Uterus (tissue), 4 donors: ENCODE data around the gene RPS27. TPM values are rescaled to one million over a fixed set of nuclear protein-coding genes. Genes with fewer than 3 reads are reported as not detected.

ENCODE experiments used
- DNase-seq, 2 donors: peaks; one replicate each; pipeline ENCODE4 v3.0.0-alpha.2; 2019 to 2020
- H3K27ac ChIP-seq, 2 donors: fragments of 200-600 bp; sonication (generic); 1 replicate in 1 of 2; 2 replicates in 1 of 2; pipeline ENCODE4 v1.5.1; 2016 to 2018
- H3K27me3 ChIP-seq, 2 donors: fragments of 200-600 bp; sonication (generic); one replicate each; pipeline ENCODE4 v1.5.1; 2018 to 2019; ENCODE audit warnings: control low read depth in 1 of 2
- H3K36me3 ChIP-seq, 2 donors: fragments of 200-600 bp; sonication (generic); one replicate each; pipeline ENCODE4 v1.5.1; 2019; ENCODE audit warnings: control low read depth in 1 of 2
- H3K4me1 ChIP-seq, 2 donors: fragments of 200-600 bp; sonication (generic); one replicate each; pipeline ENCODE4 v1.5.1; 2018 to 2019; ENCODE audit warnings: control low read depth in 1 of 2
- H3K4me3 ChIP-seq, 2 donors: fragments of 200-600 bp; sonication (generic); 1 replicate in 1 of 2; 2 replicates in 1 of 2; pipeline ENCODE4 v1.5.1; 2018 to 2019; ENCODE audit warnings: mild to moderate bottlenecking in 1 of 2
- H3K9me3 ChIP-seq, 2 donors: fragments of 200-600 bp; sonication (generic); one replicate each; pipeline ENCODE4 v1.5.1; 2019; ENCODE audit warnings: control low read depth in 1 of 2
- CTCF ChIP-seq, 4 experiments: fragments of 200-600 bp in 2 of 4; fragments of 450-650 bp in 2 of 4; sonication (generic) in 2 of 4; IDR thresholded peaks; one replicate each; pipeline ENCODE4 v1.5.1; 2016 to 2019; ENCODE audit warnings: antibody characterized with exemption in 4 of 4, mild to moderate bottlenecking in 2 of 4, moderate library complexity in 1 of 4
- POLR2A ChIP-seq, 2 donors: fragments of 450-650 bp; IDR thresholded peaks; one replicate each; pipeline ENCODE4 v1.6.1; 2016; ENCODE audit warnings: antibody characterized with exemption in 2 of 2, mild to moderate bottlenecking in 1 of 2, moderate library complexity in 1 of 2
- intact Hi-C: fragments of 100-400 bp; cut with DNase I; formaldehyde crosslinking; loops from one replicate; pipeline ENCODE4 v1.15.1; 2023; ENCODE audit warnings: low total_unique reads
- total RNA-seq, 4 donors: library from RNA; depleted of rRNA in 3 of 4; stranded (reverse); fragments of >200 nt in 3 of 4; gene quantifications; one replicate each; pipeline versions ENCODE4 v1.1.0 to v1.2.4, GENCODE V29; 2014 to 2023
- donor health status: DM: yes; HTN: yes; CAD: no.

The RPS27 gene
- total RNA-seq, 4 donors from 2014 or later = 826 to 6,388 (median 2,664) TPM

- no peak overlapping the region for H3K27ac ChIP-seq
- intact Hi-C loops = loop anchor here (10.0 kb wide), 1 partner anchor 178 kb away; no protein-coding TSS in a partner anchor
- no peaks in the 10 kb centered on the region for H3K27me3 ChIP-seq
- no peaks in the 10 kb centered on the region for H3K36me3 ChIP-seq
- no peak for DNase-seq
- H3K9me3 ChIP-seq = no peaks in the 10 kb centered on the region
- no peak overlapping the region for H3K4me3 ChIP-seq
- no peak for TF ChIP-seq POLR2A (IDR thresholded peaks at IDR 0.05)
- no peak for TF ChIP-seq CTCF (IDR thresholded peaks at IDR 0.05)
- peaks cover 0 to 7% of the 10 kb centered on the region in 2 donors for H3K4me1 ChIP-seq
Measured at GRCh38 chr1:153973071-153973470, 17.5 kb upstream of the RPS27 start.

- H3K4me1 ChIP-seq = peaks cover 0 to 7% of the 10 kb centered on the region in 2 donors
Measured at GRCh38 chr1:153973525-153973924, 17.0 kb upstream of the RPS27 start.

GRCh38 chr1:153976819-153977249 lies 13.7 kb upstream of the RPS27 start:
- TF ChIP-seq CTCF (IDR thresholded peaks at IDR 0.05) (no peak), POLR2A (IDR thresholded peaks at IDR 0.05) (no peak)
- no peaks in the 10 kb centered on the region for H3K27me3 ChIP-seq
- intact Hi-C loops = loop anchor here (10.0 kb wide), 1 partner anchor 182 kb away; no protein-coding TSS in a partner anchor

More at GRCh38 chr1:153973525-153973924, 17.0 kb upstream of the RPS27 start:
- no peak overlapping the region for H3K4me3 ChIP-seq
- no peak for DNase-seq
- no peaks in the 10 kb centered on the region for H3K9me3 ChIP-seq
- H3K36me3 ChIP-seq = no peaks in the 10 kb centered on the region
- intact Hi-C loops = loop anchor here (10.0 kb wide), 1 partner anchor 179 kb away; no protein-coding TSS in a partner anchor
- TF ChIP-seq CTCF (IDR thresholded peaks at IDR 0.05) (no peak), POLR2A (IDR thresholded peaks at IDR 0.05) (no peak)
- H3K27me3 ChIP-seq = no peaks in the 10 kb centered on the region
- no peak overlapping the region for H3K27ac ChIP-seq

GRCh38 chr1:153977250-153978240 lies 13.0 kb upstream of the RPS27 start, which contains the start of gene JTB:
TSS of gene JTB (minus strand) at chr1:153977674. CDS start at chr1:153977252, 422 bp downstream.
- TF ChIP-seq CTCF (IDR thresholded peaks at IDR 0.05) (peak in 2 of 4 experiments; percentile 22 to 25), POLR2A (IDR thresholded peaks at IDR 0.05) (peak; percentile 87 to 90)
- Histone ChIP-seq H3K9me3 (no peaks in the 10 kb centered on the region), H3K27me3 (no peaks in the 10 kb centered on the region), H3K4me1 (peaks cover 0 to 7% of the 10 kb centered on the region in 2 donors), H3K27ac (peak within 1 kb of the TSS; percentile 93 to 94), H3K4me3 (peak within 1 kb of the TSS; percentile 94 to 98), H3K36me3 (no peaks in the 10 kb centered on the region)
- intact Hi-C loops = loop anchor here (10.0 kb wide), 1 partner anchor 183 kb away; no protein-coding TSS in a partner anchor
- DNase-seq = peak; percentile 82 to 86

More at GRCh38 chr1:153976819-153977249, 13.7 kb upstream of the RPS27 start:
- Histone ChIP-seq H3K4me1 (peaks cover 0 to 7% of the 10 kb centered on the region in 2 donors), H3K9me3 (no peaks in the 10 kb centered on the region), H3K36me3 (no peaks in the 10 kb centered on the region), H3K4me3 (peak overlapping the region; percentile 94 to 98), H3K27ac (peak overlapping the region; percentile 93 to 94)
- DNase-seq = no peak
